ENCODE measurements around the gene TBC1D20. TPM values are rescaled to one million over a fixed set of nuclear protein-coding genes. Genes with fewer than 3 reads are reported as not detected.
A peak's percentile ranks its signal among the peaks of the same experiment; 100 is the strongest.

The TBC1D20 gene
- total RNA-seq, 1 experiment from 2014 or later, result 35.8 TPM

GRCh38 chr20:408843-409696, 53.3 kb downstream of the TBC1D20 start:
- H3K4me1 ChIP-seq, result peaks cover 15% of the 10 kb centered on the region
- H3K9me3 Mint-ChIP-seq (ENCODE audit: unreplicated experiment), result no peaks in the 10 kb centered on the region
- H3K27ac Mint-ChIP-seq (ENCODE audit: unreplicated experiment), result peak overlapping the region; percentile 86
- H3K36me3 Mint-ChIP-seq (ENCODE audit: insufficient read depth, unreplicated experiment), result peaks cover 44% of the 10 kb centered on the region
- BruUV-seq (replicated peaks), result no TSS peak
- DNase-seq, result no peak
- CTCF ChIA-PET, result interaction anchor here (0.6 kb wide), 1 partner anchor 54 kb away, joined by 4 read pairs; no protein-coding TSS in a partner anchor
- H3K4me1 Mint-ChIP-seq (ENCODE audit: low read depth, unreplicated experiment), result peaks cover 22% of the 10 kb centered on the region
- peak overlapping the region; percentile 77 for H3K4me3 Mint-ChIP-seq (ENCODE audit: unreplicated experiment)
- intact Hi-C loops (cut with micrococcal nuclease; ENCODE audit: unreplicated experiment), result no loop called here
- 0 out of 2 replicates have a peak, but pooled peaks cover 3% of the 10 kb centered on the region for H3K36me3 ChIP-seq (ENCODE audit: control insufficient read depth, insufficient read depth, low read length)
- H3K27me3 Mint-ChIP-seq (ENCODE audit: insufficient read depth, unreplicated experiment), result no peaks in the 10 kb centered on the region
- peak overlapping the region; percentile 97 for H3K4me3 ChIP-seq (ENCODE audit: low read depth, low read length)
- TF ChIP-seq CTCF (IDR thresholded peaks at IDR 0.05; ENCODE audit: insufficient read depth in 1 of 2, low read depth in 1 of 2, low read length in 1 of 2, severe bottlenecking in 1 of 2, unreplicated experiment in 1 of 2), result no peak
- POLR2A ChIA-PET, result no interaction called here
- no peaks in the 10 kb centered on the region for H3K27me3 ChIP-seq (replicated peaks; ENCODE audit: control insufficient read depth, insufficient read depth, low read length)
- H3K9me3 ChIP-seq, result no peaks in the 10 kb centered on the region

- no peaks in the 10 kb centered on the region for H3K27me3 Mint-ChIP-seq (ENCODE audit: insufficient read depth, unreplicated experiment)
- H3K9me3 ChIP-seq, result no peaks in the 10 kb centered on the region
- no peaks in the 10 kb centered on the region for H3K27me3 ChIP-seq (replicated peaks; ENCODE audit: control insufficient read depth, insufficient read depth, low read length)
- DNase-seq, result peak; percentile 87 to 88
- H3K27ac Mint-ChIP-seq (ENCODE audit: unreplicated experiment), result peak within 1 kb of the TSS; percentile 86
- H3K36me3 ChIP-seq (ENCODE audit: control insufficient read depth, insufficient read depth, low read length), result 0 out of 2 replicates have a peak, but pooled peaks cover 3% of the 10 kb centered on the region
- H3K36me3 Mint-ChIP-seq (ENCODE audit: insufficient read depth, unreplicated experiment), result peaks cover 50% of the 10 kb centered on the region
- CTCF ChIA-PET, result interaction anchor here (0.6 to 1.3 kb wide), 6 partner anchors 23 to 54 kb away, joined by 3 to 13 read pairs (median 5); no protein-coding TSS in a partner anchor
- peaks cover 16% of the 10 kb centered on the region for H3K4me1 ChIP-seq
- peak within 1 kb of the TSS; percentile 97 for H3K4me3 ChIP-seq (ENCODE audit: low read depth, low read length)
- no peak for TF ChIP-seq CTCF (IDR thresholded peaks at IDR 0.05; ENCODE audit: insufficient read depth in 1 of 2, low read depth in 1 of 2, low read length in 1 of 2, severe bottlenecking in 1 of 2, unreplicated experiment in 1 of 2)
- H3K4me3 Mint-ChIP-seq (ENCODE audit: unreplicated experiment), result peak within 1 kb of the TSS; percentile 77
- POLR2A ChIA-PET, result interaction anchor here (0.7 to 1.4 kb wide), 11 partner anchors 23 to 128 kb away, joined by 3 to 17 read pairs (median 6); partner anchors contain the start of genes NRSN2, TBC1D20 and TRIB3
- intact Hi-C loops (cut with micrococcal nuclease; ENCODE audit: unreplicated experiment), result loop anchor here (1.0 kb wide), 1 partner anchor 23 kb away; no protein-coding TSS in a partner anchor
- H3K9me3 Mint-ChIP-seq (ENCODE audit: unreplicated experiment), result no peaks in the 10 kb centered on the region
- BruUV-seq (replicated peaks), result no TSS peak
- H3K4me1 Mint-ChIP-seq (ENCODE audit: low read depth, unreplicated experiment), result peaks cover 22% of the 10 kb centered on the region
These were observed 54.1 kb downstream of the TBC1D20 start, which contains the start of gene RBCK1 for GRCh38 chr20:407953-408842. TSS of gene RBCK1 (plus strand) at chr20:408299. CDS start at chr20:408758, 459 bp downstream.

Measured in Caco-2 (cell line).